Neuronal stem cell (in vitro differentiated cells): Measurements from ENCODE around the gene OSGIN1.
A peak's percentile ranks its signal among the peaks of the same experiment; 100 is the strongest.

Source experiments
- DNase-seq: peaks from one replicate; pipeline ENCODE4 v3.0.0-alpha.2; 2013; ENCODE audit warnings: low spot score
- H2AFZ ChIP-seq: one replicate; pipeline ENCODE4 v1.6.1; 2013; ENCODE audit warnings: mild to moderate bottlenecking, low read length, inconsistent platforms
- H2AK5ac ChIP-seq: 2 replicates; pipeline ENCODE4 v1.6.1; 2013; ENCODE audit warnings: low read depth, mild to moderate bottlenecking, inconsistent platforms, low read length, moderate library complexity, mixed read lengths
- H2BK120ac ChIP-seq: 2 replicates; pipeline ENCODE4 v1.6.1; 2013; ENCODE audit warnings: low read depth, mild to moderate bottlenecking, inconsistent platforms, low read length, moderate library complexity, mixed read lengths
- H2BK12ac ChIP-seq: one replicate; pipeline ENCODE4 v1.6.1; 2013; ENCODE audit warnings: low read length, inconsistent platforms
- H2BK15ac ChIP-seq: 2 replicates; pipeline ENCODE4 v1.6.1; 2013; ENCODE audit warnings: mild to moderate bottlenecking, low read length, inconsistent platforms, mixed read lengths
- H2BK5ac ChIP-seq: one replicate; pipeline ENCODE4 v1.6.1; 2013; ENCODE audit warnings: inconsistent platforms, mild to moderate bottlenecking, low read length, moderate library complexity
- H3K14ac ChIP-seq: one replicate; pipeline ENCODE4 v1.6.1; 2013; ENCODE audit warnings: low read length, inconsistent platforms
- H3K18ac ChIP-seq: 2 replicates; pipeline ENCODE4 v1.6.1; 2013; ENCODE audit warnings: low read length, inconsistent platforms
- H3K23ac ChIP-seq: 2 replicates; pipeline ENCODE4 v1.6.1; 2013; ENCODE audit warnings: low read depth, mild to moderate bottlenecking, mixed read lengths, low read length, inconsistent platforms; ENCODE audit not compliant: poor library complexity
- H3K27ac ChIP-seq: replicated peaks from 3 replicates; pipeline ENCODE4 v1.5.1; 2013; ENCODE audit warnings: low read length, inconsistent platforms
- H3K27me3 ChIP-seq, 3 experiments: 2 replicates each; pipeline ENCODE4 v1.6.1; 2013; ENCODE audit warnings: low read length in 3 of 3, mild to moderate bottlenecking in 2 of 3, inconsistent platforms in 1 of 3, low read depth in 1 of 3, mixed read lengths in 1 of 3, moderate library complexity in 1 of 3; ENCODE audit not compliant: control insufficient read depth in 3 of 3, insufficient read depth in 3 of 3
- H3K36me3 ChIP-seq, 2 donors: replicated peaks in 1 of 2; 2 replicates each; pipeline ENCODE4 v1.6.1; 2013; ENCODE audit warnings: low read length in 2 of 2; ENCODE audit not compliant: control insufficient read depth in 2 of 2, insufficient read depth in 2 of 2
- H3K4ac ChIP-seq: 2 replicates; pipeline ENCODE4 v1.6.1; 2013; ENCODE audit warnings: inconsistent platforms, mild to moderate bottlenecking, low read length, moderate library complexity
- H3K4me1 ChIP-seq, 2 donors: 1 replicate in 1 of 2; 2 replicates in 1 of 2; pipeline ENCODE4 v1.6.1; 2013; ENCODE audit warnings: low read length in 2 of 2, low read depth in 1 of 2; ENCODE audit not compliant: control insufficient read depth in 2 of 2, insufficient read depth in 1 of 2
- H3K4me2 ChIP-seq: one replicate; pipeline ENCODE4 v1.6.1; 2013; ENCODE audit warnings: mild to moderate bottlenecking, low read length, inconsistent platforms; ENCODE audit not compliant: insufficient read depth, poor library complexity, severe bottlenecking
- H3K4me3 ChIP-seq, 2 donors: 2 replicates each; pipeline ENCODE4 v1.5.1; 2013; ENCODE audit warnings: low read length in 2 of 2, mild to moderate bottlenecking in 2 of 2, inconsistent platforms in 1 of 2, moderate library complexity in 1 of 2
- H3K79me1 ChIP-seq: one replicate; pipeline ENCODE4 v1.6.1; 2013; ENCODE audit warnings: low read depth, mild to moderate bottlenecking, inconsistent platforms, low read length, moderate library complexity
- H3K9ac ChIP-seq: one replicate; pipeline ENCODE4 v1.6.1; 2013; ENCODE audit warnings: mild to moderate bottlenecking, low read depth, low read length, inconsistent platforms; ENCODE audit not compliant: poor library complexity
- H3K9me3 ChIP-seq, 2 donors: replicated peaks in 1 of 2; 2 replicates each; pipeline versions ENCODE3 to v1.6.1; 2013; ENCODE audit warnings: low read length in 2 of 2, mild to moderate bottlenecking in 2 of 2, inconsistent platforms in 1 of 2, low read depth in 1 of 2, mixed read lengths in 1 of 2, moderate library complexity in 1 of 2; ENCODE audit not compliant: control insufficient read depth in 2 of 2, insufficient read depth in 1 of 2
- H4K8ac ChIP-seq: one replicate; pipeline ENCODE4 v1.6.1; 2013; ENCODE audit warnings: low read depth, mild to moderate bottlenecking, inconsistent platforms, low read length, moderate library complexity
- H4K91ac ChIP-seq: one replicate; pipeline ENCODE4 v1.6.1; 2013; ENCODE audit warnings: low read length, low read depth, mild to moderate bottlenecking, inconsistent platforms; ENCODE audit not compliant: poor library complexity
- WGBS, 2 donors: extraction: QIAGEN DNeasy Blood & Tissue Kit; methylation state at CpG; one replicate each; pipeline ENCODE4 v1.1.7; 2013; ENCODE audit warnings: missing lambda C conversion rate in 2 of 2, mixed read lengths in 1 of 2; ENCODE audit not compliant: insufficient read length in 2 of 2, insufficient replicate concordance in 1 of 2; ENCODE audit errors: extremely low coverage in 2 of 2; 5-methylcytosine and 5-hydroxymethylcytosine counted together

Gene OSGIN1

GRCh38 chr16:83917152-83918120 lies 35.6 kb upstream of the OSGIN1 start:
- Histone ChIP-seq H4K8ac (no peak overlapping the region), H2BK12ac (no peak overlapping the region), H3K27me3 (peaks cover 0 to 2% (median 0%) of the 10 kb centered on the region in 3 experiments), H3K36me3 (peaks cover 31 to 74% of the 10 kb centered on the region in 2 donors), H2BK15ac (no peak overlapping the region), H3K9ac (no peak overlapping the region), H3K27ac (no peak overlapping the region), H3K9me3 (peaks cover 0 to 18% of the 10 kb centered on the region in 2 donors), H3K4ac (no peak overlapping the region), H2BK120ac (no peak overlapping the region), H3K4me3 (peak overlapping the region in 1 of 2 donors; percentile 65), H3K4me1 (no peaks in the 10 kb centered on the region), H3K14ac (no peak overlapping the region), H3K23ac (no peak overlapping the region), H3K79me1 (no peaks in the 10 kb centered on the region), H3K18ac (no peak overlapping the region), H2BK5ac (no peak overlapping the region), H2AK5ac (no peak overlapping the region), H3K4me2 (no peak overlapping the region), H2AFZ (no peak overlapping the region), H4K91ac (no peak overlapping the region)
- DNase-seq, result no peak
- WGBS, 2 donors, result no CpG with 5 or more reads among the region's 51 CpGs

DNA sequence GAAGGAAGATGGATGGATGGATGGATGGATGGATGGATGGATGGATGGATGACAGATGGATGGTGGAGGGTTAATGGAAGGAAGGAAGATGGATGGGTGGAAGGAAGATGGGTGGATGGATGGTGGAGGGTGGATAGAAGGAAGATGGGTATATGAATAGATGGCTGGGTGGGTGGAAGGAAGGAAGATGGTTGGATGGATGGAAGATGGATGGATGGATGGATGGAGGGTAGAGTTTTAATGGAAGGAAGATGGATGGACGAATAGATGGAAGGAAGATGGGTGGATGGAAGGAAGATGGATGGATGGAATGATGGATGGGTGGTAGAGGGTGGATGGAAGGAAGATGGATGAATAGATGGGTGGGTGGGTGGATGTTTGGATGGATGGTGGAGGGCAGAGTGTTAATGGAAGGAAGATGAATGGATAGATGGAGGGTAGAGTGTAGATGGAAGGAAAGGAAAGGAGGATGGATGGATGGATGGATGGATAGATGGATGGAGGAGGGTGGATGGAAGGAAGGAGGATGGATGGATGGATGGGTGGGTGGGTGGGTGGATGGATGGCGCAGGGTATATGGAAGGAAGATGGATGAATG lies 32.0 kb upstream of the OSGIN1 start:
- Histone ChIP-seq H2AK5ac (no peak overlapping the region), H3K14ac (no peak overlapping the region), H4K8ac (no peak overlapping the region), H2BK120ac (no peak overlapping the region), H3K36me3 (peaks cover 25 to 42% of the 10 kb centered on the region in 2 donors), H2AFZ (no peak overlapping the region), H3K18ac (no peak overlapping the region), H3K4me2 (no peak overlapping the region), H3K9ac (no peak overlapping the region), H2BK12ac (no peak overlapping the region), H3K27ac (no peak overlapping the region), H3K27me3 (peaks cover 0 to 2% (median 0%) of the 10 kb centered on the region in 3 experiments), H3K79me1 (no peaks in the 10 kb centered on the region), H3K4me1 (peaks cover 4 to 12% of the 10 kb centered on the region in 2 donors), H3K23ac (no peak overlapping the region), H3K4me3 (no peak overlapping the region), H3K4ac (no peak overlapping the region), H2BK15ac (no peak overlapping the region), H3K9me3 (peaks cover 0 to 16% of the 10 kb centered on the region in 2 donors), H4K91ac (no peak overlapping the region), H2BK5ac (no peak overlapping the region)
- WGBS, 2 donors, result 100% methylated on average over 1 of the region's 2 CpGs
- DNase-seq, result no peak

DNA sequence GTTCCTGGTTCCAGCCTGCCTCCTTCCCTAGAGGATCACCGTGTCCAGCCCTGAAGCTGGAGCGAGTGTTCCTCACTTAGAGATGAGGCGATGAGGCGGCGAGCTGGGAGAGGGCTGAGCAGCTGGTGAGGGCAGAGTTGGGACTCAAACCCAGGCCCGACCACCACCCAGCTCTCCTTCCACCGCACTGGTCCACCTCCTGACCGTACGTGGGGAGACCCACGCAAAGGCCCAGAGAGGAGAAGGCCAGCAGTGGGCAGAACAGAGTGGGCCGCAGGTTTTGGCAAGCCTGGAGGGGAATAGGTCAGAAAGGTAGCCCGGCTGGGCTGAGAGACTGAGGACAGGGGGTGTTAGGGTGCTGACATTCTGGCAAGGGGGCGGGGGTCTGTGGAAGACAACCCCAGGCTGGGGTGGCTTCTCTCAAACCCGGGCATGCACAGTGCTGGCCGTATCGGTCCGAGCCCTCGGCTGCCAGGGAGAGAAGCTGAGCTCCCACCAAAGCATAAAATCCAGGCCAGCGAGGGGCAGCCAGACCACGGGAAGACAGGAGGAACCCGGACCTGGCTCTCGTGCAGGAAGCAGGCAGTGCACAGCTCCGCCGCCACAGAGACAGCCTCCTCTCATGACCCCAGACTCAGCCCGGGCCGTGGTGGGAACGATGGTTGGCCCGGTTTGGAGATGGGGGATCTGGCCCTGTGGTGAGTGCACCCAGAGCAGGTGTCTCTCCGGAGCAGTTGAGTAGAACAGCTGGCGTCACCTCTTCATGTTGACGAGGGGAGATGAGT lies 29.3 kb upstream of the OSGIN1 start:
- peaks cover 0 to 11% of the 10 kb centered on the region in 2 donors for H3K9me3 ChIP-seq
- H3K79me1 ChIP-seq, result no peaks in the 10 kb centered on the region
- DNase-seq, result no peak
- no peak overlapping the region for H4K91ac ChIP-seq
- H3K9ac ChIP-seq, result no peak overlapping the region
- no peak overlapping the region for H3K4me2 ChIP-seq
- no peak overlapping the region for H3K4me3 ChIP-seq
- no peak overlapping the region for H2BK5ac ChIP-seq
- no peaks in the 10 kb centered on the region for H3K27me3 ChIP-seq
- no peak overlapping the region for H2BK12ac ChIP-seq
- H3K18ac ChIP-seq, result no peak overlapping the region
- no peak overlapping the region for H2BK15ac ChIP-seq
- no peak overlapping the region for H3K4ac ChIP-seq
- no peak overlapping the region for H3K14ac ChIP-seq
- peaks cover 8 to 12% of the 10 kb centered on the region in 2 donors for H3K4me1 ChIP-seq
- H2AFZ ChIP-seq, result no peak overlapping the region
- H3K23ac ChIP-seq, result peak overlapping the region; percentile 25
- H2AK5ac ChIP-seq, result no peak overlapping the region
- H3K27ac ChIP-seq, result no peak overlapping the region
- WGBS, 2 donors, result no CpG with 5 or more reads among the region's 31 CpGs
- H3K36me3 ChIP-seq, result peaks cover 12 to 23% of the 10 kb centered on the region in 2 donors
- H4K8ac ChIP-seq, result no peak overlapping the region
- H2BK120ac ChIP-seq, result no peak overlapping the region
